Activated T-helper 1 cell treated with Interleukin-2 at 50 U/mL for 16 hours (primary cell): ENCODE measurements around the gene RAD51B.
"Not testable (repeated sequence)": the region's sequence is repeated elsewhere in the genome, so short reads cannot be mapped to it uniquely, and the experiment has no call there.

Experiments used
- DNase-seq: peaks from one replicate; pipeline ENCODE4 v3.0.0-alpha.2; 2020; ENCODE audit warnings: low read depth

The RAD51B gene

GRCh38 chr14:68405961-68406360, 586.4 kb downstream of the RAD51B start:
- DNase-seq, result no peak

- no peak for DNase-seq
Observed at GRCh38 chr14:68407285-68407684, 587.7 kb downstream of the RAD51B start.

DNA sequence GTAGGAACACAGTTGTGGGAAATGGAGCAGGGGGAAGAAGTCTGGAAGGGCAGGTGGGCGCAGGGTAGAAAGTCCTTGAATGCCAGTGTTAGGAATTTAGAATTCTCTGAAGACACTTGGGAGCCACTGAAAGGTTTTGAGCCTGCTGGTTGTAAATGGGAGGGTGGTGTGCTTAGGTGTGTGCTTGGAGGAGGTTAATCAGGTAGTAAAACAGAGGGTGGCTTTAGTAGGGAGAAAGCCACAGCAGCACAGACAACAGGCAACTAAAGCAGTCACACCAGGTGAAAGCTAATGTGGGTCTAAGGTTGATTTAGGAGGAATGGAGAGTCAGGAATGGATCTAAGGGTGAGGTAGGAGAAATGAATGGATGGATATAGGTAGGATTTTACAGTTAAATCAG, 588.2 kb downstream of the RAD51B start:
- no peak for DNase-seq

DNA sequence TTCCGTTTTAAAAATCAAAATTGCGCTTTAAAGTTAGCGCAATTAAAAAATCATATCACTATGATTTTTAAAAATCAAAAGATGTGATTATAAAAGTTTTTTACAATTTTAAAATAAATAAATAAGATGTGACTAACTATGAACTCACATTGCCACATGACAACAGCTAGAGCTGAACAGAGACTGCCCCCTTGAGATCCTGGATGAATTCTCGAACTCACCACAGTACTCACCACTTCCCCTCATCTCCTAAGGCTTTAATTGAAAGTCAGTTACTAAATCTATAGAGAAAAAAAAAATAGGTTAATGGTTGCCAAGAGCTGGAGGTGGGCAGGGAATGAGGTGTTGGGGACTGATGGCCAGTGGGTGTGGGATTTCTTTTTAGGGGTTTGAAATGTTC, 589.1 kb downstream of the RAD51B start:
- no peak for DNase-seq

DNA sequence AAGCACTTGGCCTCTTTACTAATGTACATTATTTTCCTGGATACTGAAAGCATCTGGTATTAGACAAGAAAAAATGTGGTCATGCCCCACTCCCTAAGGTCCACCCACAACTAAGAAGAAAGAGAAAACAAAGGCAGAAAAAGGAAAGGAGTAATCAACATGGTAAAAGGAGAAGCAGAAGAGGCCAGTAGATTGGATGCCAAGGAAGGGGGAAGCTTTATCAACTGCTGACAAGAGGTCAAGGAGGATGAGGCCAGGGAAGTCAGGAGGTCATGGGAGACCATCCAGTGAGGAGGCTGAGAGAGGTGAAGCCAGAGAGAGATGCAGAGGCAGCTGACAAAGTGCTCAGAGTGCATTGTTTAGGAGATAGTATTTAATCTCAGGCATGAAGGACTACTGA, 589.8 kb downstream of the RAD51B start:
- no peak for DNase-seq

GRCh38 chr14:68412505-68413465, 593.2 kb downstream of the RAD51B start:
- DNase-seq, result no peak

- DNase-seq, result no peak
Observed at GRCh38 chr14:68413509-68413908, 593.9 kb downstream of the RAD51B start.

DNA sequence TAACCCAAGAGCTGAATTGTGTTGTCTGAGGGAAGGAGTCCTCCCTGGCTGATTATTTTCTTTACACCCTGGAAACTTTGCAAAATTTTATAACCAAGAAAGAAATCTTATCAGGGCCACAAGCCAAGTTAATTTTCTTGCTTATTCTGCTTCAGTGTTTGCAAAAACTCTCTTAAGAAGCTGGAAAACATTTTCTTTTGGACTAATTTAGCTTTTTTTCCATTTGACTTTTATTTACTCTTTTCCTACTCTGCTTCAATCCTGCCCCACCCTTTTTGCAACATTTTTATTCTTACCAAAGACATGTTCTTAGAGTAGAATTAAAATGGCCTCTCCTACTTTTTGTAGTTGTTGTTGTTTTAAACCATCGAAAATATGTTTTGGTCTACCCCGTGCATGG, 594.5 kb downstream of the RAD51B start:
- DNase-seq, result no peak

GRCh38 chr14:68416171-68416570, 596.6 kb downstream of the RAD51B start:
- no peak for DNase-seq

- DNase-seq, result no peak
Observed at GRCh38 chr14:68417009-68417650, 597.6 kb downstream of the RAD51B start.

DNA sequence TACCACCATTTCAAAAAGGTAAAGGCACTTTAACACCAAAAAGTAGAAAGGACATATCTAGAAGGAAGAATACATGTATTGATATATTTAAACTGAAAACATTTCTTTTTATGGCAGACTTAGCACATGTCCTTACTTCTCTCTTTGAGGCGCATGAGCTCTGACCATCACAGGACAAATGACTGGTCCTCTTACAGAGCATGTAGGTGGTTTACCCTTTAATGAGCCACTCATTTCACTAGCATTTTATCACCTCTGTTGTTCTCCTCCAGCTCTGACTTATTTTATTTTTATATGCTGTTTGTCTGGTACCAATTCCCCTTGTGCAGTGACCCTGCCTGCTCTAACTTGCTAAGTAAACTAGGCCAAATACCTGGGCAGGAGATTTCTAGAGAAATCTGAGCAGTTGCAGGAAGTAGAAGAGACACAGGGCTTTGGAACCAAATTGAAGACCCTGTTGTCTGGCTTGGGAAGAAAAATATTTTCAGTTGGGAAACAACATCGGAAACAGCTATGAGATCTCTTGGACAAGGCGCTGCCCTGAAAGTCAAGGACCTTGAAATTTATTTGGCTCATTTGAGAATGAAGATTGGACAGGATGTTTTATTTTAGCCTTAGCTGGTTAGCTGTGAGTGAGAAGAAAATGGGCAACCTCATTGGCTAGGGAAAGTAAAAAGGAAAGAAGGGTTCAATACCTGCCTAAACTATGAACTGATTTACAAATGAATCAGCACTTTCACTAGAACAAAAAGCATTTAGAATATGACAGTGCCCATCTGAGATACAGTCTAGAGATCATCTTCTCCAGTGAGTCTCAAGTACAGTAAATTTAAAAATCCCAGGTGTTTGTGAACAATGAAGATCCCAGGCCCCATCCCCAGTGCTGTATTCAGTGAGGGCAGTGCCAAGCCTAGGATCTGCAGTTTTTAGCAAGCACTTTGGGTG, 598.9 kb downstream of the RAD51B start:
- DNase-seq, result no peak

GRCh38 chr14:68420350-68420749, 600.8 kb downstream of the RAD51B start:
- DNase-seq, result no peak

DNA sequence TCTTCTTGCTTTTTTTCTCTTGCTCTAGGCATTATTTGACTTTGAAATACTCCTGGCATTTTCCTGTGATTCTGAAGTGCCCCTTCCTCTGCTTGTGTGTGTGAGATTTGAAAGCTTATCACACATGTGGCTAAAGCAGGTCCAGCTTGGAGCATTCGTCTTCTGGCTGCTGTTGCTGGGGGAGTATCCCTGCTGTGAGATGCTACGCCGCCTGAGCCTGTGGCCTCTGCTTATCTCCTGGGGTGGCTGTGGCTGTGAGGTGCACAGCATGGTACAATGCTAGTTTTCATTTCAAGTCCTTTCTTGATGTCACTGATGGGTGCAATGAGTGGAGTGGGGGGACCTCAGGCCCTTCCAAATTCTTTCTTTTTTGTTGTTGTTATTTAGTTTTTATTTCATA, 601.5 kb downstream of the RAD51B start:
- DNase-seq, result no peak

DNA sequence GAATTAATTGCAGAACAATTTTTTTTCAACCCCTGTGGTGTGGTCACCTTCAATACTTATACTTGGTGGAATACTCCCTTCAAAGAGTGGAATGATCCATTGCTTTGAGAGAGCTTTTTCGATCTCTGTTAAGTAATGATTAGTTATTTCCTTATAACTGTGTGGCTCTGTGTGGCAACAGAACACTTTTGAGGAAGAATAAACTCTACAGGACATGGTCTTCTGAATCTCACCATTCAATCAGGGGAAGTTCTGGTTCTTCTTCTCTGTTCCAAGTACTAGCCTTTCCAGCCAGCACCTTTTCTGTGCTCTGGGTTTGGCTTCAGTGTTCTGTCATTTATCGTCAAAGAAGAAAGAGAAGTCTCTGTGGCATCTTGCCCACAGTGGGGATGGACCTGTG, 604.1 kb downstream of the RAD51B start:
- no peak for DNase-seq

DNA sequence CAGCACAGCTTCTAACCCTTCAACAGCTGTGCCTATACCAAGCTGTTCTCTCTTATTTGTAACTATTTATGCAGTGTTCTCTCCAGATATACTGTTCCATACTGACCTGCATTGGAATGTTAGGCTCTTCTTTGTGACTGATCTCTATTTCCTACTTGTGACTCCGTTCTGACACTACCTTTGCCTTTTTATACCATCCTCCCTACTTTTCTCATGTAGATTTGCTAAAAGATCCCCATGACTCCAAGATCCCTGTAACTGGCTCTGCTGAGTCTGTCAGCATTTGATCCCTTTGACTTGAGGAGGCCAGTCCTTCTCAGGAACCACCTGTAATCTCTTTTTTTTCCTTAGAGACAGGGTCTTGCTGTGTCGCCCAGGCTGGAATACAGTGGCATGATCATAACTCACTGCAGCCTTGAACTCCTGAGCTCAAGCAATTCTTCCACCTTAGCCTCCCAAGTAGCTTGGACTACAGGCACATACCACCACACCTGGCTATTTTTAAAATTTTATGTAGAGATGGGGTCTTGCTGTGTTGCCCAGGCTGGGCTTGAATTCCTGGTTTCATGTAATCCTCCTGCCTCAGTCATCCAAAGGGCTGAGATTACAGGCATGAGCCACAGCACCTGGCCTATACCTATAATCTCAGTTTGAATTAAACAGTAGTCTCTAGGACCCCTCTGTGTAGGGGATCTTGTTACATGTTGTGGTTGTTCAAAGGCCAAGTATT, 605.0 kb downstream of the RAD51B start:
- no peak for DNase-seq

- no peak for DNase-seq
Observed at GRCh38 chr14:68426661-68427549, 607.3 kb downstream of the RAD51B start.

DNA sequence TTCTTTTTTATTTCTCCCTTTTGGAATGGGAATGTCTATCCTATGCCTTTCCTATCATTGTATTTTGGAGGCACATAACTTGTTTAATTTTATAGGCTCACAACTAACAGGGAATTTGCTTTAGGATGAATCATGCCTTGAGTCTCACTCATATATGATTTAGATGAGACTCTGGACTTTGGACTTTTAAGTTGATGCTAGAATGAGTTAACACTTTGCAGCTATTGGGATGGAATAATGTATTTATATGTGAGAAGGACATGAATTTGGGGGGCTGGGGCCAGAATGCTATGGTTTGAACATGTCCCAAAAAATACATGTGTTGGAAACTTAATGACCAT, 607.9 kb downstream of the RAD51B start:
- no peak for DNase-seq

- not testable (repeated sequence) for DNase-seq
Observed at GRCh38 chr14:68428900-68429299, 609.3 kb downstream of the RAD51B start.

- DNase-seq, result not testable (repeated sequence)
Observed at GRCh38 chr14:68434173-68434572, 614.6 kb downstream of the RAD51B start.

DNA sequence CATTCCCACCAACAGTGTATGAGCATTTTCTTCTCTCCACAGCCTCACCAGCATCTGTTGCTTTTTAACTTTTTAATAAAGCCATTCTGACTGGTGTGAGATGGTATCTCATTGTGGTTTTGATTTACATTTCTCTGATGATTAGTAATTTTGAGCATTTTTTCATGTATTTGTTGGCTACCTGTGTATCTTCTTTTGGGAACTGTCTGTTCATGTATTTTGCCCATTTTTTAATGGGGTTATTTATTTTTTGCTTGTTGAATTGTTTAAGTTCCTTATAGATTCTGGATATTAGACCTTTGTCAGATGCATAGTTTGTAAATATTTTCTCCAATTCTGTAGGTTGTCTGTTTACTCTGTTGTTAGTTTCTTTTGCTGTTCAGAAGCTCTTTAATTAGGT, 616.1 kb downstream of the RAD51B start:
- not testable (repeated sequence) for DNase-seq

- DNase-seq, result no peak
Observed at GRCh38 chr14:68439676-68440075, 620.1 kb downstream of the RAD51B start.
